Activated T-cell treated with anti-CD3 and anti-CD28 coated beads for 24 hours (primary cell): ENCODE data around the gene DPH1.

Source experiments
- DNase-seq: peaks from one replicate; pipeline ENCODE4 v3.0.0-alpha.2; 2020; ENCODE audit warnings: low read depth

The DPH1 gene

DNA sequence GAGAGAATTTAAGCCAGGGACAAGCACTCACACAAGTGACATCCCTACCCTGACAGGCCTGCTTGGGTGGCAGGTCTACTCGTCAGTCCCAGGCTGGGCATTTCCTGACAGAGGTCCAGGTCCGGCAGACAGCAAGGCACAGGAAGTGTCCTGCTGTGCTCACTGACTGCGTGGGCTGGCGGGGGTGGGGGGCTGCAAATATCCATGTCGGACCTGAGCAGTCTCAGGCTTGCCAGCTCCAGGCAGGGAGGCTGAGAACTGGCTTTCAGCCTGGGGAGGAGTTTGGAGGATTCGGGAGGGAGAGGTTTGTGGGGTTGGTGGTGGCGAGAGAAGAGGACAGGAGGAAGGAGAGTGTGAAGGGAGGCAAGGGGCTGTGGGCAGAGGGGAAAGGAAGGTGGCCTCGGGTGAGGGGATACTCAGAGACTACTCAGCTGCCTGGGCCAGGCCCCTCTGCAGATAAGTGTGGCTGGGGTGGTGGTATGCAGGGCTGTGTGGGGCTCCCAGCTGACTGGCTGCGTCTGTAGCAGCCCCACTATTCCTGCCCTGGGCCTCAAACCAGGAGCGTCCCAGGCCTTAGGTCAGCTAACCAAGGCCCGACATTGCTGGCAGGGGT, 32.7 kb downstream of the DPH1 start:
- no peak for DNase-seq

DNA sequence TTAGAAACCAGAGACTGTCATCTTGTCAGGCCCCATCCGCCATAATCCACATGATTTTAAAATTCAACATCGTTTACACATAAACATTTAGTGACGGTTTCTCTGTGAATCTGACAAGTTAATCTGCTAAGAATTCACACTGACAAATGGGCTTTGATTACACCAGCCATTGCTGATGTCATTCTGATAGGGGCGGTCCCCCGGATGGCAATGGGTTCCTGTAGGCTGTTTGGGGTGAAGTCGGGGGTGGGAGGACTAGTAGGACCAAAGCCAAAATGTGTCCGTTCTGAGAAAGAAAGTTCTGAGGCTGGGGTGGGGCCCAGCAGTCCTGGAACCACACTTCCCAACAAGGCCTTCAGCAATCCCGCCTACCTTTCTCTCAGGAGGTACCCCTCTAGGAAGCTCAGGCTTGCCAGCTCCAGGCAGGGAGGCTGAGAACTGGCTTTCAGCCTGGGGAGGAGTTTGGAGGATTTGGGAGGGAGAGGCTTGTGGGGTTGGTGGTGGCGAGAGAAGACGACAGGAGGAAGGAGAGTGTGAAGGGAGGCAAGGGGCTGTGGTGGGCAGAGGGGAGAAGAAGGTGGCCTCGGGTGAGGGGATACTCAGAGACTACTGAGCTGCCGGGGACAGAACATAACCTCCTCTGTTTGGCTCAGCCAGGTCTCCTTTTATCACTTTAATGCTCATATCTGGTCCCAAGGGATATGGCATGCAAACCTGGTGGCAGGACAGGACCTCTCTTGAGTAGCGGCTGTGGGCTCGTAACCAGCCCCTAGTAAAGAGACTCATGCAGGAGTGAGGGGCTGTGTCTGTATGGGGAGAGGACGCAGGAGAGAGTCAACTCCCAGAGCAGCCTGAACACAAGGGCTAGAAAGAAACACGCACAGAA, 33.6 kb downstream of the DPH1 start:
- DNase-seq: no peak

DNA sequence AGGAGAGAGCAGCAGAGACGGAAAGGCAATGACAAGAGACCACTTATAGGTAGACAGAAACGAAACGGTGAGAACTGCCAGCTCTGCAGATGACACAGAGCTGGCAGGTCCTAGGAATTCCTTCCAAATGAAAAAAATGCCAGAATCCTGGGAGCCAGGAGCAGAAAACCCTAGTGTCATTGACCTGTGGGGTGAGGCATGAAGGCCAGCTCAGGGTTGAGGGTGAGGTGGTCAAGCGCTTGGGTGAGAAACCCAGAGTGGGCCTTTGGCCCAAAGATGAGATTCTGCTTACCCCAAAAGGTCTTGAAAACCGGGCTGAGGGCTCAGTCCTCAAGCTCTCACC, 34.2 kb downstream of the DPH1 start:
- no peak for DNase-seq

DNA sequence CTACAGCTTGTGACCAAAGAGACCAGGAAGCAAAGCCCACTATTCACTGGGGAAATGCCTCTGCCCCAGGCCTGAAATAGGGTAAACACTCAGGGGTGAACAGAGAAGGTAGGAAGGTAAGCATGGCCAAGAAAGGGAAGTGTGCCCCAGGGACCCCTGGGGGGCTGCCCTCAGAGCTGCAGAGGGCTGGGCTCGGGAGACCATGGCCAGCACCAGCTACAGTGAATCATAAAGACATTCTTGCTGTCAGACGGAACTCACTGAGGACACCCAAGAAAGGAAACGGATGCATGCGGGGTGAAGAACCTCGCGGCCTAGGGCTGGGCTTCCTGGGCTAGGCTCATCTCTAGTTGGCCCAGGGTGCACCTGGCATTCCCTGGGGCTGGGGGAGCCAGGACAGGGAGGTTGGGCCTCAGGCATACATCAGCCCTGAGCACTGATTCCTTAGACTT, 34.6 kb downstream of the DPH1 start:
- no peak for DNase-seq

DNA sequence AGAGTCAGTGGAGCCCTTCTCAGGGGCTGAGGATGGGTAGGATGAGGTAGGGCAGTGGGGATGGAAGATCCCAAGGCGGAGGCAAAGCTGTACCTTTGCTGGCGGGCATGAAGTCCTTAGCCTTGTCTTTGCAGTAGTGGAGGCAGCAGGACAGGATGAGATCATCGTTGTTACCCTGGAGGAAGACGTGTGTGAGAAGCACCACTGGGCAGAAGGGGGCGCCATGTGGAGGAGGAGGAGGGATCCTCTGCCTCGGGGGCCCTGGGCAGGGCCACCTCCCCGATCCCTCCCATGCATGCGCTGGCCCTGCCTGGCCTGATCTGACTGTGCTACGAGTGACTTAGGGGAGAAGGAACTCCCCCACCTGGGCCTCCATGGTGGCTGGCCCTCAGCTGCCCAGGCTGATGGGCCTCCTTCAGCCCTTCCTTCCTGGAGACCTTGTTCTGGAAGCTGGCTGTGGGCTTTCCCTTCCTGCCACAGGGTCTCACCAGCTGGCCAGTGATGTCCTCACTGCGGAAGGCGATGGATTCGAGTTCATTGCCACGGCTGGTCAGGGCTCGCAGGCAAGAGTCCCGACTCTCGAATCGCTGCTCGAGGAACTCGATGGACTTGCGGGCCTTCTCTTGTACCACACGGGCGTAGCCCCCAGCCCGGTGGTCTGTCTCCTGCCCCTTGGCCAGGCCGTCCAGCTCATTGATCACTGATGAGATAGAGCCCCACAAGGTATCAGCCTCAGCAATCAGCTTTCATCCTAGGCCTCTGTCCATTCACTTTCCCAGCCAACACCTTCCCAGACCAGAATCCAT, 35.2 kb downstream of the DPH1 start:
- DNase-seq: no peak

DNA sequence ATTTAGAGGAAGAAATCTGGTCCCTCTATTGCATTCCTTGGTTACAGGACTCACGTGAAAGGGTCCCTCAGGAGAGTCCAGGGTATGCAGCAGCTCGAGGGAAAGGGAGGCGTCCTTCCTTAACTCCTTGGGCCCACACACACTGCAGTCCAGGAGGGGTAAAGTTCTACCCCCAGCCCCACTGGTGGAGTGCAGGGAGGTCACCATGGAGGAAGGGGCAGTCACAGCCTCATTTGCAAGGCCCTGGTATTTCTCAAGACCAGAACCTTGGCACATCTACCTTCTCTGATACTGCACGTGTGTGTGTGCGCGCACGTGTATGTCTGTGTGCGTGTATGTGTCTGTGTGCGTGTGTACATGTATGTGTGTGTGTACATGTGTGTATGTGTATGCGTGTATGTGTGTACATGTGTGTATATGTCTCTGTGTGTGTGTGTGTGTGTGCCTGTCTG, 36.0 kb downstream of the DPH1 start:
- no peak for DNase-seq

DNA sequence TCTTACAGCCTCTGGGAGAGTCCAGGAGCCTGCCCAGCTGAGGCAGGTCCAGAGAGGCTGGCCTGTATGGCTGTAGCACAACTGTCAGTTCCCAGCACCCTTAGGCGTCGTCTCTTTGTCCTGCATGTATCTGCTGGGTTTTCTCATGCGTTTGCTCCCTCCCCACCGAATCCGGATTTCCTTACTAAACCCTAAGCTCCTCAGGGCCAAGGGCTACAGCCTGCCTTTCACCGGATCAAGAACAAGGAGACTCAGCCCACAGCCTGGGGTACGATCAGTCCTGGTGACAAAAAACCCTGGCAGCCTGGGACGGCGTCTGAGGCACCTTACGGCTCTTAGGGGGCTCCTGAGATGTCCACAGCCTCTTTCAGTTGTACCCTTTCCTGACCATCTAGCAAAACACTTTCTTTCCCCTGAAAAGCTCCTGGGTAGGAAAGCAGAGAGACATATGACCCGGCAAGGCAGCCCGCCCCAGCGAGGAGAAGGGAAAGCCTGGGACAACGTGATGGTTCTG, 37.2 kb downstream of the DPH1 start:
- DNase-seq: no peak

DNA sequence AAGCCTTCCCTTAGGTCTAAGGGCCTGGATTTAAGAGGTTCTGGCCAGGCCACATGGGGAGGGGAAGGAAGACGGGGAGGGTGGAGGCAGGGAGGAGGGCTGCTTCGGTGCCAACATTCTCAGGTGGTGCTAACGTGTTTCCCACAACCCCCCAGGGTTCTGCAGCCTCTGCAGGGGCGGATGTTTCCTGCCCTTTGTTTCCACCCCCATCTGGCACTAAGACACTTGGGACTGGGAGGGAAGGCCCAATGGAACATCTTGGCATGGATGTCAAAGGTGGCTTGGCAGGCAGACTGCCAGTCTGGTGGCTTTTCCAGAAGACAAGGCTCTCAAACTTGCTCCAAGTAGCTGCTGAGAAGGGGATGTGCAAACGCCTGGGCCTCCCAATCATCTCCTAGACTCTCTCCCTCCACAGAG, 37.7 kb downstream of the DPH1 start:
- no peak for DNase-seq

DNA sequence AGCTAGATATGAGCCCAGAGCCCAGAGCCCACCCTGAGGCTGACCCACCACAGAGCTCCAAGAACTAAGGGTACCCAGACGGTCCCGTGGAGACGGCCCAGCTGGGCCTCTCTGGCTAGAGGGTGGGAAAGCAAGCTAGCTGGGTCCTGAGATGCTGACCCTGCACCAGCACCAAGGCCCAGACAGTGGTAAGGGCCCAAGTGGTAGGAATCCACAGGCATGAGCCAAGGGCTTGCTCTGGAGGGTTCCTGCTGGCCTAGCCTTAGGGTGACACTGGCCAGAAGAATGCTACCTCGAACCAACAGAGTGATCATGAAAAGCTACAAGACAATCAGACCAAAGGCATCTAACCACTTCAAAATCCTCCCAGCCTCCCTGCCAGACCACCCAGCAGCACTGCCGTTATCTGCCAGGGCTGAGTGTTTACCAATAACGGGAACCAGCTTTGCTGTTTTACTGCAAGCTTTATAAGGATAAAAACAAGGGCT, 38.1 kb downstream of the DPH1 start:
- DNase-seq: no peak

DNA sequence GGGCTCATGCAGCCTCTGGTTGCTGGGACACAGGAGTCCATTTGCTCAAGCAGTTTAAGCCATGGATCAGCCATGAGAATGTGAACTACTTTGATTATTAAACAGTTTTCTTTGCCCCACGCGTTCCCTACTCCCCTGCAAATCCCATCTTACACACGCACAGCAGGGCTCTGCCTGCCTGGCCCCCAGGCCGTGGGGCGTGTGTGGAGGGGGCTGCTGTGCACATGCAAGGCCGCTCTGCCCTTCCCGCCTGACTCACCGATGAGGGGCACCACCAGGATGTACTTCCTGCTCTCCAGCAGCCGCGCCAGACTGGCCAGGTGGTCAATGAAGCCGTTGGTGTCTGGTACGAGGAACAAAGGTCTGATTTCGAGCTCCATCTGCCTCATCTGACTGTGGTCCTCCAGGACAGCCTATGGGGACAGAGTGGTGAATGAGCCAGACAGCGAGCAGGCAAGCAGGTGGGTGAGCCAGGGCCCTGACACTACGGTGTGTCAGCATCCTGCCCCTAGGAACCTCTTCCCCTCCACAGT, 38.6 kb downstream of the DPH1 start:
- DNase-seq: no peak

DNA sequence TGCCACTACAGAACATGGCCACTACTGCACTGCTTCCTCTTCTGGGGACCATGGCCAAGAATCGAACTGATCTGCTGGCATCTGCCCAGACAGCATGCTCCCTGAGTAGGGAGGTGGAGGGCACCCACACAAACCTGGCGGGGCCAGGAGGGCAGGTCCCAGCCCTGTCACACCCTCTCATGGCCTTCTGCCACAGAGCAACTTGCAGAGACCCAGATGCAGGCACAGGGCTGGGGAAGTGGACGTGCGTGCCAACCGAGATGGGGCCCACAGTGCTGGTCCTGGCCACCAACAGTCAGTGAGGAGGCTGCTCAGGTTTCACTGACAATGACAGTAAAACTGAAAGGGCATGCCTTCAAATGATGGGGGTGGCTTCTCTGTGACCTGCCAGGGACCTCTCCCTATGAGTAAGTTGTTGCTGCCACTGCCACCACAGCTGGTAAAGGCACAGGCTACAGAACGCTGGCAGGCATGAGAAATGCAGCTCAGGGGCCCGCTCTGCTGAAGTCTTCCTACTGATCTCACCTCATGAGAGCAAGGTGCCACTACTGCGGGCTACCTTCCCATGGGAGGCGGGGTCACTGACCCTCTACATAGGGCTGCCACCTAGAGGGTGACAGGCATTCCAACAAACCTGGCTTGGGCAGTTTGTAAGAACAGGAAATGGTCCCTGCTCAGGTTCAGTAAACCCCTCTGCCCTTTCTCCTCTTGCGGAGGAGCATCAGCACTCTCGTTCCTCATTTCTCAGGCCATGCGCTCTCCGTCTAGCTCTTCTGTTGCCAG, 40.5 kb downstream of the DPH1 start:
- DNase-seq: peak; percentile 65

DNA sequence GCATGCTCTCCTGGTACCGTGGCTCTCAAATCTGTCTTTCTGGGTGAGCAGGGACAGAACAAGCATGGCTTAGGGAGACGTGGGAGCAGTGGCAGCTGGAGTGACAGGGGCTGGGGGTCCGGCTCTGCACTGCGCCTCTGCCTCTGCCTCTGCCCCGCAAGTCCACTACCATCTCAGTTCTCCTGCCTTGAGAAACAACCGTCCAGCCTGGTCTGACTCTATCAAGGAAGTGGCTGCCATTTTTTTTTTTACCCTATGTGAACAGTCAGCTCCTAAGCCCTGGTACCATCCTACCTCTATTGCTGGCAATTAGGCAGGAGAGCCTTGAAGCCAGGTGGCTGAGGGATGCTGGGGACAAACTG, 41.1 kb downstream of the DPH1 start:
- DNase-seq: no peak

DNA sequence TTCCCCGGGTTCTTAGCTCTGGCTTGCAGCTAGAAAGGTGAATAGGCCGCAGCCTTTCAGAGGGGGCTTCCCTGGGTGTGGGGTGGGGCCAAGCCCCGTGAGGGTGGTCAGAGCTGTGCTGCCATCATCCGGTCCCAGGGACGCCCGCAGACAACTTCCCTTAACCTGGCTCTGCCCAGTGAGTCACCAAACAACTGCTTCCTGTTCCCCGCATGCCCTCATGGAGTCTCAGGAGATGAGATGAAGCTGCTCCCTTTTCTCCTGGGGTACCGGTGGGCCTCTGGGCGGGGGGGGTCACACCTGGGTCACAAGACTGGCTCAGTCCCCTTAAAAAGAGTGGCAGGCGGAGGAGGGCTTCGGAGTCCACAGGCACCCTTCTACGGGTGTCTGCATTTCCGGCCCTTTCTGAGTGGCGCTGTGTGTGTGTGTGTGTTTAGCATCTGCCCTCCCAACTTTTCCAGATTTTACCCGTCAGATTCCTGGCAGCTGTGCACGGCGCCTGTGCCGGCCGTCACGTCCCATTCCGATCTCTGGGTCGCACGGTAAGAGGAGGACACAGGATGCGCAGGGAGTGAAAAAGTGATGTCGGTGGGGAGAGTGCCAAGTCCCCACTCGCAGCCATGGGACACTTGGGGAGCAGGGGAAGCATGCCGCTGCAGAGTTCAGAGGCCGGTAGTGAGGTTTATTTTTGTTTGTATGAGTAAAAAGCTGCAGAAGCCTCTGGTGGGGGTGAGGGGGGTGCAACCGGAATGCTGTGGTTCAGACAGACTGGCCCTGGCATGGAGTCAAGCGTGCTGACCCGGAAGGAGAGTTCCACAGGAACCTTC, 41.7 kb downstream of the DPH1 start:
- no peak for DNase-seq

DNA sequence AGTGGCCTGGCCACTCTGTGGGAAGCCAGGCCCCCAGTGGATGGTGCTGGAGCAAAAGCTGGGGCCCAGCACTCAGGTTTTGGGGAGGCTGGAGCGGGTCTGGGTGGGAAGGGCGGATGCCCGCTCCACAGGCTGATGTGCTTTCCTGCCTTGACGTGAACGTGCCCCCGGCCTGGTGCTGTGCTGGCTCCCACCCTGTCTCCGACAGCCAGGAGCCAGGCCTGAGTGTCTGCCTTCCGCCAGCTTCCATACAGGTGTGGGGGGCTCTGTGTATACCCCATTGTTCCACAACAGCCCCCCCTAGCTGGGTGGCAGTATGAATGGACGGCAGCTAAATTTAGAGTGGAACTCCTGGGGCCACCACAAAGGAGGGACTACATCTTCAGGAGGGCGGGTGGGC, 45.0 kb downstream of the DPH1 start:
- no peak for DNase-seq

DNA sequence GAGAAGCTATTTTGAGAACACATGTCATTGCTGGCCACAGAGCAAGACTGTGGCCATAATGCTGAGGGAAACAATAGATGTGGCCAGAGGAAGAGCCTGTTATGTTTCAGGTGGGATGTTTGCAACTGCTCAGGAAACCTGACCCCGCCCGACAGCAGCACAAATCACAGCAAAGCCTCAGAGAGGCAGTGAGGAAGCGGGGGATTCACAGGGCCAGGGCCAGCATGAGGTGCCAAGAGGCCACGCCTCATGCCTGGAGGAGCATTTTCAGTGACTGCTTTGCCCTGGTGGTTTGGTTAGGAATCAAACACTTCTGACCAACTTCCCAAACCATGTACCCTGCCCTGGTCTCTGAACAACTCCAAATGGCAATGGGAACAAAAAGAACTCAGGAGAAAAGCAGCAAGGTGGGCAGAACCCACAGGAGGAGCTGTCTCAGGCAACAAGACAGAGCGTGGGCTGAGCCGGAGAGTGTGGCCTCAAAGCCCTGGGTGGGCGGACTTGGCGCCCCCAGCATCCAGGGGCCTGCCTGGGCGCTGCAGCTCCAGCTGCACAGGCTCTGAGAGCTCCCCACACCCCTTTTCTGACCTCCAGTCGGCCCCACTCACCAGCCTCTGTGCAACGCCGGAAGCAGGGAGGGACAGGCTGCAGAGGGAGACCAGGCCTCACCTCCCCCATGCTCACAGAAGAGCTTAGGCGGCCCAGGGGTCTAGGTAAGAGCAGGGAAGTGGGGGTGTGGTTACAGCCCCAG, 45.6 kb downstream of the DPH1 start:
- DNase-seq: no peak

DNA sequence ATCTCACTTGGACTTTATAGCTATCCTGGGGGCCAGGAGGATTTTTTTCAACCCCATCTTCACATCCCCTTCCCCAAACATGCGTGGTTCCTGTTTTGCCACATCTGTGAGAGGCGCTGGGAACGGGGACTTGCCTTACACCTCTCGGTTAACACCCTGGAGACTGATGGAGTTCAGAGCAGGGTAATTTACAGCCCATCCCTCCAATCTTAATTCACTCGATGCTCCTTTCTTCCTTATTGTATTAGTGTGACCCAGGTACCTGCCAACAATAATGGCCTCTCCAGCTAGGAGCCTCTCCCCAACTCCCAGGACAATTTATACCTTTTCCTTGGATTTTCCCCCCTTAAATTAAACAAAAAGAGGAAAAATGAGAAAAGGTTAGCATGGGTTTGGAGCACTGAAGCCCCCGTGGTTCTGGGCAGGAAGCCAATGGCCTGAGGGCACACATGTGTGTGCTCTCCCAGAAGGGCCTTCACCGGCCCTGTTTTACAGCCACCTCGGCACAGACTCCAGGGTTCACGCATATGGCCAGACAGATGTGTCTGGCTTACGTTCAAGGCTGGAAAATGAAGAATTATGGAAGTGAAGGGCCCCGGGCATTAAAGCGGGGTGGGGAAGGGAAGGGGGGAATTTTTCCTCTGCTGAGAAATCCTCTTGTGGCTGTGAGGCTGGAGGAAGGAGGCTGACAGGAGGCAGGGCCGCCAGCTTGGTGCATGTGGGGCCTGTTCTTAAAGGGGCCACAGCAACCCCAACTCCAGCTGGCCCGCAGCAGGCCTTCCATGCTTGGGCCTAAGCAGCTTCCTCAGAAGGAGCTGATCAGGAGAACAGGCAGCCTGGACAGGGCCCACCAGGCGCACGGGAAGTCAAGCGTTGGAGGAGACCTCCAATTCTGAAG, 46.4 kb downstream of the DPH1 start:
- no peak for DNase-seq

DNA sequence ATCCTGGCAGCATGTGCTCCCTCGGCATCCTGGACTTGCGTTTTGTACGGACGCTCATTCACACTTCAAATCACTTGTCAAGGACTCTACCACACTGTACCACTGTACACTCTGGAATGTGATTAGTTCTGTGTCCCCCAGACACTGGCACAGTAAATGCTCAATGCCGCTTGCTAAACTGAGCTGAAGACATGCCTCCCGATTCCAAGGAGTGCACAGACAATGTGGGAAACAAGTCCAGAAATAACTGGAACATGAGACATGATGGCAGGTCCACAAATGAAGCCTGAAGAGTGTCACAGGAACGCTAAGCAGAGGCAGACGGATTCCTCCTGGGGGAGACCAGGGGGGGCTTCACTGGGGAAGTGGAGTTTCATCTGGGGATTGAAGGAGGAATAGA, 47.1 kb downstream of the DPH1 start:
- no peak for DNase-seq

DNA sequence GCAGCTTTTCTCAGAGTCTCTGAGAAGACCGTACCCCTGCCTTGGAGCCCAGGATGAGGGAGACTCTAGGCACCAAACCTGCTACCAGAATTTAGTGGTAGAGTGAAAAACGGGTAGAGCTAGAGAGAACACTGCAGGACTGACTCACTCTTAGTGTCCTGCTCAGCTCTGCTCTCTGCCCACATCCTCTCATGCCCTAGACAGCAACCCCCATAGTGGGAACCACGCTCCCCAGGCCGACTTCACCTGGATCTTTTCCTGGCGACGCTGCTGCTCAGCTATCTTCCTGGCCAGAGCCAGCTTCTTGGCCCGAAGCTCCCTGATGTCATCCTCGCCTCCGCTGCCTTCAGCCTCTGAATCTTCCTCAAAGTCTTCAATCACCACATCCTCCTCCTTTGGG, 51.6 kb downstream of the DPH1 start:
- DNase-seq: no peak
